IMR-90 (cell line): ENCODE data around the gene TTC3. TPM values are rescaled to one million over a fixed set of nuclear protein-coding genes. Genes with fewer than 3 reads are reported as not detected.

Source experiments
- ATAC-seq: fragments of 200-7000 bp; cut with Tn5 transposase; 2 replicates; pipeline ENCODE4 v1.9.1; 2020; ENCODE audit warnings: low read depth, mild to moderate bottlenecking, moderate library complexity
- BruUV-seq: library from RNA; stranded (reverse); fragments of 400-500 nt; replicated peaks from 2 replicates; lab custom pipeline; 2021; lab: Mats Ljungman, UMichigan
- CTCF ChIA-PET: fragments of 300-600 bp; formaldehyde crosslinking; extraction: SDS; loops from one replicate; lab custom pipeline; 2021; ENCODE audit warnings: antibody characterized with exemption; lab: Yijun Ruan, JAX
- POLR2A ChIA-PET: fragments of 300-600 bp; sonication (Branson Sonifier 250); formaldehyde crosslinking; loops from one replicate; lab custom pipeline; 2022; ENCODE audit warnings: antibody characterized with exemption; ENCODE audit not compliant: unreplicated experiment; lab: Charles Lee
- DNase-seq: peaks from one replicate; pipeline ENCODE4 v3.0.0; 2013
- H2AFZ ChIP-seq: replicated peaks from 2 replicates; pipeline ENCODE3; 2013; ENCODE audit warnings: low read length, mild to moderate bottlenecking; ENCODE audit not compliant: poor library complexity
- H2AK5ac ChIP-seq: 2 replicates; pipeline ENCODE4 v1.6.1; 2013; ENCODE audit warnings: low read depth, low read length, inconsistent platforms
- H2AK9ac ChIP-seq: replicated peaks from 2 replicates; pipeline ENCODE3; 2013; ENCODE audit warnings: mild to moderate bottlenecking, low read depth, low read length, moderate library complexity; ENCODE audit not compliant: poor library complexity
- H2BK120ac ChIP-seq: 2 replicates; pipeline ENCODE4 v1.6.1; 2013; ENCODE audit warnings: low read depth, low read length, inconsistent platforms
- H2BK15ac ChIP-seq: 3 replicates; pipeline ENCODE4 v1.6.1; 2013; ENCODE audit warnings: low read depth, low read length, inconsistent platforms
- H2BK20ac ChIP-seq: 2 replicates; pipeline ENCODE4 v1.6.1; 2013; ENCODE audit warnings: low read depth, mild to moderate bottlenecking, inconsistent platforms, low read length, moderate library complexity
- H2BK5ac ChIP-seq: 2 replicates; pipeline ENCODE4 v1.6.1; 2013; ENCODE audit warnings: mild to moderate bottlenecking, low read depth, low read length, inconsistent platforms; ENCODE audit not compliant: poor library complexity, severe bottlenecking
- H3K14ac ChIP-seq: replicated peaks from 2 replicates; pipeline ENCODE4 v1.6.1; 2013; ENCODE audit warnings: low read depth, low read length, inconsistent platforms
- H3K18ac ChIP-seq: 2 replicates; pipeline ENCODE4 v1.6.1; 2013; ENCODE audit warnings: low read depth, low read length, control low read depth
- H3K23ac ChIP-seq: 2 replicates; pipeline ENCODE4 v1.6.1; 2013; ENCODE audit warnings: low read depth, low read length, inconsistent platforms
- H3K27ac ChIP-seq: 2 replicates; pipeline ENCODE4 v1.5.1; 2013; ENCODE audit warnings: mild to moderate bottlenecking, control low read depth, low read length; ENCODE audit not compliant: insufficient read depth
- H3K27me3 ChIP-seq: 2 replicates; pipeline ENCODE4 v1.6.1; 2013; ENCODE audit warnings: low read length; ENCODE audit not compliant: control insufficient read depth, insufficient read depth
- H3K36me3 ChIP-seq: 2 replicates; pipeline ENCODE4 v1.6.1; 2013; ENCODE audit warnings: low read length, mixed read lengths; ENCODE audit not compliant: control insufficient read depth, insufficient read depth
- H3K4ac ChIP-seq: 2 replicates; pipeline ENCODE4 v1.6.1; 2013; ENCODE audit warnings: low read depth, low read length, inconsistent platforms
- H3K4me1 ChIP-seq: 2 replicates; pipeline ENCODE4 v1.6.1; 2013; ENCODE audit warnings: low read length, mixed read lengths; ENCODE audit not compliant: control insufficient read depth, insufficient read depth
- H3K4me2 ChIP-seq: 2 replicates; pipeline ENCODE4 v1.6.1; 2013; ENCODE audit warnings: low read depth, mild to moderate bottlenecking, control low read depth, low read length, moderate library complexity
- H3K4me3 ChIP-seq: 2 replicates; pipeline ENCODE4 v1.5.1; 2013; ENCODE audit warnings: low read depth, mild to moderate bottlenecking, control low read depth, low read length, moderate library complexity; ENCODE audit not compliant: insufficient read depth
- H3K56ac ChIP-seq: 2 replicates; pipeline ENCODE4 v1.6.1; 2013; ENCODE audit warnings: low read length, inconsistent platforms; ENCODE audit not compliant: insufficient read depth; ENCODE audit errors: extremely low read depth
- H3K79me1 ChIP-seq, 2 experiments: 2 replicates each; pipeline ENCODE4 v1.6.1; 2013; ENCODE audit warnings: low read length in 2 of 2, inconsistent platforms in 1 of 2, low read depth in 1 of 2
- H3K9ac ChIP-seq: 2 replicates; pipeline ENCODE4 v1.6.1; 2013; ENCODE audit warnings: low read depth, low read length, control low read depth
- H3K9me1 ChIP-seq: 2 replicates; pipeline ENCODE4 v1.6.1; 2013; ENCODE audit warnings: low read length, inconsistent platforms; ENCODE audit not compliant: insufficient read depth
- H3K9me3 ChIP-seq: 2 replicates; pipeline ENCODE4 v1.6.1; 2013; ENCODE audit warnings: low read length; ENCODE audit not compliant: control insufficient read depth, insufficient read depth
- H4K20me1 ChIP-seq: 2 replicates; pipeline ENCODE4 v1.6.1; 2013; ENCODE audit warnings: low read length, inconsistent platforms; ENCODE audit not compliant: insufficient read depth
- H4K5ac ChIP-seq: 2 replicates; pipeline ENCODE4 v1.6.1; 2013; ENCODE audit warnings: mild to moderate bottlenecking, low read depth, low read length, control low read depth
- H4K8ac ChIP-seq, 2 experiments: 2 replicates each; pipeline ENCODE4 v1.6.1; 2013; ENCODE audit warnings: low read depth in 2 of 2, low read length in 2 of 2, control low read depth in 1 of 2, inconsistent platforms in 1 of 2
- H4K91ac ChIP-seq: 2 replicates; pipeline ENCODE4 v1.6.1; 2013; ENCODE audit warnings: low read depth, low read length, inconsistent platforms; ENCODE audit not compliant: insufficient read depth
- BHLHE40 ChIP-seq: fragments of 150-350 bp; IDR thresholded peaks from 2 replicates; pipeline ENCODE4 v1.6.1; 2016; ENCODE audit warnings: mild to moderate bottlenecking, low read depth, low read length
- CHD1 ChIP-seq: IDR thresholded peaks from 2 replicates; pipeline ENCODE4 v1.6.1; 2012; ENCODE audit warnings: low read depth, low read length, improper control_type of control experiment
- CTCF ChIP-seq: conservative IDR thresholded peaks from 2 replicates; pipeline ENCODE4 v1.5.1; 2012; ENCODE audit warnings: mild to moderate bottlenecking, low read depth, low read length, improper control_type of control experiment
- ELK1 ChIP-seq: fragments of 150-350 bp; IDR thresholded peaks from 2 replicates; pipeline ENCODE4 v1.6.1; 2016; ENCODE audit warnings: low read depth, mild to moderate bottlenecking, low read length, moderate library complexity, borderline replicate concordance
- FOS ChIP-seq: fragments of 150-350 bp; IDR thresholded peaks from 2 replicates; pipeline ENCODE4 v1.6.1; 2016; ENCODE audit warnings: low read depth, low read length
- MAFK ChIP-seq: IDR thresholded peaks from 2 replicates; pipeline ENCODE4 v1.6.1; 2012; ENCODE audit warnings: low read depth, low read length, improper control_type of control experiment
- MXI1 ChIP-seq: IDR thresholded peaks from 2 replicates; pipeline ENCODE4 v1.6.1; 2012; ENCODE audit warnings: low read depth, mild to moderate bottlenecking, low read length, moderate library complexity, borderline replicate concordance
- RFX5 ChIP-seq: IDR thresholded peaks from 2 replicates; pipeline ENCODE4 v1.8.0; 2012; ENCODE audit warnings: low read depth, mild to moderate bottlenecking, low read length, moderate library complexity
- SMC3 ChIP-seq: fragments of 150-350 bp; IDR thresholded peaks from 2 replicates; pipeline ENCODE4 v1.6.1; 2016; ENCODE audit warnings: low read depth, mild to moderate bottlenecking, antibody characterized with exemption, low read length, moderate library complexity
- USF2 ChIP-seq: fragments of 150-350 bp; IDR thresholded peaks from 2 replicates; pipeline ENCODE4 v1.6.1; 2017; ENCODE audit warnings: mild to moderate bottlenecking, antibody characterized with exemption, low read length, low read depth
- WGBS, 2 experiments: methylation state at CpG; one replicate each; pipeline versions ENCODE4 v1.1.5 to v1.1.7; 2013; ENCODE audit warnings: missing lambda C conversion rate in 2 of 2; ENCODE audit not compliant: insufficient read length in 1 of 2; ENCODE audit errors: extremely low coverage in 2 of 2; 5-methylcytosine and 5-hydroxymethylcytosine counted together
- dilution Hi-C: fragments of 300-500 bp; cut with HindIII; formaldehyde crosslinking; loops from one replicate; pipeline ENCODE4 v1.14.3; 2018; ENCODE audit warnings: low sequenced_read_pairs; ENCODE audit not compliant: unreplicated experiment
- in situ Hi-C: fragments of 300-500 bp; cut with MboI; formaldehyde crosslinking; loops from 3 replicates; pipeline ENCODE4 v1.14.3; 2019; ENCODE audit warnings: low sequenced_read_pairs, inconsistent platforms, mixed read lengths
- intact Hi-C: fragments of 100-400 bp; cut with micrococcal nuclease; formaldehyde crosslinking; loops from 2 replicates; pipeline ENCODE4 v1.10.0; 2022
- polyA plus RNA-seq, 3 experiments: library from polyadenylated mRNA; depleted of rRNA; stranded (reverse); fragments of >200 nt; gene quantifications; 2 replicates each; pipeline ENCODE4 v1.2.3, GENCODE V29; 2012; ENCODE audit warnings: low replicate concordance in 1 of 3
- total RNA-seq: library from RNA; depleted of rRNA; stranded (reverse); fragments of >200 nt; gene quantifications from 2 replicates; pipeline ENCODE4 v1.2.3, GENCODE V29; 2012

TTC3 gene
- total and polyA plus RNA-seq, 2 of the 4 experiments (the other 2 are of a cell fraction), result 96.7 to 293 TPM

- H3K4me2 ChIP-seq, result no peak overlapping the region
- H4K8ac ChIP-seq, result no peak overlapping the region
- BruUV-seq, result no TSS peak
- H2BK5ac ChIP-seq, result no peak overlapping the region
- no peak overlapping the region for H3K56ac ChIP-seq
- no peak overlapping the region for H3K14ac ChIP-seq
- no peak overlapping the region for H2AFZ ChIP-seq
- H3K9ac ChIP-seq, result no peak overlapping the region
- H3K4me3 ChIP-seq, result no peak overlapping the region
- H2AK5ac ChIP-seq, result no peak overlapping the region
- H4K20me1 ChIP-seq, result no peaks in the 10 kb centered on the region
- intact Hi-C loops (no loop called here), dilution Hi-C loops (no loop called here), in situ Hi-C loops (no loop called here)
- no peak for TF ChIP-seq FOS
- no peak for TF ChIP-seq MXI1
- TF ChIP-seq BHLHE40, result no peak
- no peak for TF ChIP-seq USF2
- TF ChIP-seq MAFK, result no peak
- TF ChIP-seq ELK1, result no peak
- no peak for TF ChIP-seq SMC3
- TF ChIP-seq CHD1, result no peak
- no peak for TF ChIP-seq RFX5
- TF ChIP-seq CTCF, result no peak
- POLR2A ChIA-PET, result no interaction called here
- no peak for DNase-seq
- H3K23ac ChIP-seq, result no peak overlapping the region
- no peak overlapping the region for H3K27ac ChIP-seq
- WGBS, 2 experiments, result 100% methylated on average over 7 of the region's 21 CpGs; no CpG with 5 or more reads in 1 of the 2 experiments
- CTCF ChIA-PET, result no interaction called here
- no peaks in the 10 kb centered on the region for H3K27me3 ChIP-seq
- H2AK9ac ChIP-seq, result peak overlapping the region; percentile 45
- H2BK15ac ChIP-seq, result no peak overlapping the region
- no peak overlapping the region for H2BK120ac ChIP-seq
- H3K4ac ChIP-seq, result no peak overlapping the region
- H3K9me3 ChIP-seq, result no peaks in the 10 kb centered on the region
- ATAC-seq, result no peak
- peaks cover 57% of the 10 kb centered on the region for H3K36me3 ChIP-seq
- no peak overlapping the region for H4K91ac ChIP-seq
- no peak overlapping the region for H3K18ac ChIP-seq
- peaks cover under 1% of the 10 kb centered on the region for H3K4me1 ChIP-seq
- H3K9me1 ChIP-seq, result peaks cover 2% of the 10 kb centered on the region; the same call in 1 of the 2 replicates
- no peak overlapping the region for H2BK20ac ChIP-seq
- peaks cover 4 to 17% of the 10 kb centered on the region in 2 experiments; a peak in 2 of 4 replicates for H3K79me1 ChIP-seq
- H4K5ac ChIP-seq, result no peak overlapping the region
Measured at GRCh38 chr21:37224861-37225839, 152.1 kb downstream of the TTC3 start.
